Mammary epithelial cell (primary cell): ENCODE data around the gene SPRY4.

ENCODE experiments used
- CTCF ChIP-seq, 2 donors: IDR thresholded peaks in 1 of 2; conservative IDR thresholded peaks in 1 of 2; 2 replicates each; pipeline ENCODE4 v1.5.1; 2011 to 2012; ENCODE audit warnings: inconsistent platforms in 2 of 2, low read length in 2 of 2, mild to moderate bottlenecking in 2 of 2, control low read depth in 1 of 2, low read depth in 1 of 2; ENCODE audit not compliant: insufficient read depth in 1 of 2; ENCODE audit errors: extremely low read depth in 1 of 2
- EZH2 ChIP-seq: IDR thresholded peaks from 2 replicates; pipeline ENCODE4 v1.6.1; 2012; ENCODE audit warnings: low read length, inconsistent platforms, borderline replicate concordance

GRCh38 chr5:142289708-142290576 lies 34.9 kb downstream of the SPRY4 start:
- TF ChIP-seq CTCF (conservative IDR thresholded peaks at IDR 0.05 in 1 of 2, IDR thresholded peaks at IDR 0.05 in 1 of 2; ENCODE audit: extremely low read depth in 1 of 2, insufficient read depth in 1 of 2, low read depth in 1 of 2, low read length in 2 of 2) (no peak), EZH2 (no peak)
